Liver (tissue), 2 donors: Measurements from ENCODE around the gene CTNNBL1.

Experiments
- MAX ChIP-seq: IDR thresholded peaks from 2 replicates; pipeline ENCODE4 v1.6.1; 2016; ENCODE audit warnings: antibody characterized with exemption
- RAD21 ChIP-seq, 2 donors: IDR thresholded peaks; 2 replicates each; pipeline ENCODE4 v1.6.1; 2016; ENCODE audit warnings: antibody characterized with exemption in 2 of 2, mild to moderate bottlenecking in 2 of 2
- donor health status: healthy.

GRCh38 chr20:37741570-37741969 lies 47.7 kb downstream of the CTNNBL1 start:
- TF ChIP-seq MAX (peak; percentile 51), RAD21 (IDR thresholded peaks at IDR 0.05) (peak; percentile 28 to 40)
